Measurements from ENCODE around the gene STH.

- TF ChIP-seq CTCF (conservative IDR thresholded peaks at IDR 0.05 in 1 of 2, IDR thresholded peaks at IDR 0.05 in 1 of 2; ENCODE audit: low read depth in 1 of 2, low read length in 2 of 2) (no peak), EZH2 (IDR thresholded peaks at IDR 0.05; ENCODE audit: low read length, missing control alignments) (no peak)
Measured at GRCh38 chr17:45979137-45979536, 19.9 kb upstream of the STH start.
